Astrocyte of the spinal cord (primary cell): Measurements from ENCODE around the gene PLEKHA1.

Experiments used
- DNase-seq: peaks from one replicate; pipeline ENCODE4 v3.0.0; 2011; ENCODE audit warnings: low read depth, low spot score
- H3K4me3 ChIP-seq: 2 replicates; pipeline ENCODE4 v1.5.1; 2011; ENCODE audit warnings: low read depth, mild to moderate bottlenecking, low read length, moderate library complexity
- in situ Hi-C: cut with HindIII; loops from 2 replicates; pipeline ENCODE4 v1.10.0; 2017; ENCODE audit warnings: low sequenced_read_pairs
- TF ChIP-seq, protein P1 (sequence below): IDR thresholded peaks from 2 replicates; pipeline ENCODE4 v1.5.1; 2012; ENCODE audit warnings: low read depth, mild to moderate bottlenecking, low read length, inconsistent platforms

The PLEKHA1 gene

GRCh38 chr10:122475100-122475499 is 100.6 kb downstream of the PLEKHA1 start:
- no peak overlapping the region for H3K4me3 ChIP-seq
- in situ Hi-C loops = no loop called here
- TF ChIP-seq, protein P1, sequence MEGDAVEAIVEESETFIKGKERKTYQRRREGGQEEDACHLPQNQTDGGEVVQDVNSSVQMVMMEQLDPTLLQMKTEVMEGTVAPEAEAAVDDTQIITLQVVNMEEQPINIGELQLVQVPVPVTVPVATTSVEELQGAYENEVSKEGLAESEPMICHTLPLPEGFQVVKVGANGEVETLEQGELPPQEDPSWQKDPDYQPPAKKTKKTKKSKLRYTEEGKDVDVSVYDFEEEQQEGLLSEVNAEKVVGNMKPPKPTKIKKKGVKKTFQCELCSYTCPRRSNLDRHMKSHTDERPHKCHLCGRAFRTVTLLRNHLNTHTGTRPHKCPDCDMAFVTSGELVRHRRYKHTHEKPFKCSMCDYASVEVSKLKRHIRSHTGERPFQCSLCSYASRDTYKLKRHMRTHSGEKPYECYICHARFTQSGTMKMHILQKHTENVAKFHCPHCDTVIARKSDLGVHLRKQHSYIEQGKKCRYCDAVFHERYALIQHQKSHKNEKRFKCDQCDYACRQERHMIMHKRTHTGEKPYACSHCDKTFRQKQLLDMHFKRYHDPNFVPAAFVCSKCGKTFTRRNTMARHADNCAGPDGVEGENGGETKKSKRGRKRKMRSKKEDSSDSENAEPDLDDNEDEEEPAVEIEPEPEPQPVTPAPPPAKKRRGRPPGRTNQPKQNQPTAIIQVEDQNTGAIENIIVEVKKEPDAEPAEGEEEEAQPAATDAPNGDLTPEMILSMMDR = no peak

GRCh38 chr10:122475591-122476332 is 101.3 kb downstream of the PLEKHA1 start:
- no peak overlapping the region for H3K4me3 ChIP-seq
- in situ Hi-C loops = no loop called here
- peak; percentile 44 for DNase-seq
- TF ChIP-seq, protein P1 = no peak

More at GRCh38 chr10:122475100-122475499, 100.6 kb downstream of the PLEKHA1 start:
- DNase-seq = no peak

DNA sequence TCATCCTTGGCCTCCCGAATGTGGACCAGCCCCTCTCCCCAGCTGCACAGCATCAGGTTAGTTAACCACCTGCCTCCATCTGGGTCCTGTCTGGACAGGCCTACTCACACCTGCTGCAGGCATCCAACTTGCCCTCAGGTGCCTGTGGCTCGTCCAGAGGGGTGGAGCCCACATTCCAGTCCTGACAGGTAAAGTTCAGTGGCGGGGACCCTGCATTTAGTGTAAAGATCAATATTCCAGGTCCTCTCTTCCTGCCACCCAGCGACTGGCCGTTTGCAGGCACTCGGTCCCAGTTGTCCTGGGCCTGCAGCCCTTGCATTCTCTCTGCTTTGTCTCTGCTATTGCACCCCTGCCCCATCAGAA is 101.8 kb downstream of the PLEKHA1 start:
- TF ChIP-seq, protein P1 = no peak
- in situ Hi-C loops = no loop called here
- H3K4me3 ChIP-seq = no peak overlapping the region
- DNase-seq = no peak

- DNase-seq = no peak
- TF ChIP-seq, protein P1 = no peak
- H3K4me3 ChIP-seq = no peak overlapping the region
- in situ Hi-C loops = no loop called here
Observed at GRCh38 chr10:122477436-122477835, 102.9 kb downstream of the PLEKHA1 start.

GRCh38 chr10:122478971-122479370 is 104.5 kb downstream of the PLEKHA1 start:
- TF ChIP-seq, protein P1 = no peak
- H3K4me3 ChIP-seq = no peak overlapping the region
- in situ Hi-C loops = no loop called here
- no peak for DNase-seq

GRCh38 chr10:122480146-122480833 is 105.8 kb downstream of the PLEKHA1 start:
- H3K4me3 ChIP-seq = no peak overlapping the region
- TF ChIP-seq, protein P1 = no peak
- DNase-seq = no peak
- in situ Hi-C loops = no loop called here
